ENCODE data around the gene HTT.
A peak's percentile ranks its signal among the peaks of the same experiment; 100 is the strongest.

HTT gene

GRCh38 chr4:3280466-3280865, 206.0 kb downstream of the HTT start:
- DNase-seq = no peak

DNA sequence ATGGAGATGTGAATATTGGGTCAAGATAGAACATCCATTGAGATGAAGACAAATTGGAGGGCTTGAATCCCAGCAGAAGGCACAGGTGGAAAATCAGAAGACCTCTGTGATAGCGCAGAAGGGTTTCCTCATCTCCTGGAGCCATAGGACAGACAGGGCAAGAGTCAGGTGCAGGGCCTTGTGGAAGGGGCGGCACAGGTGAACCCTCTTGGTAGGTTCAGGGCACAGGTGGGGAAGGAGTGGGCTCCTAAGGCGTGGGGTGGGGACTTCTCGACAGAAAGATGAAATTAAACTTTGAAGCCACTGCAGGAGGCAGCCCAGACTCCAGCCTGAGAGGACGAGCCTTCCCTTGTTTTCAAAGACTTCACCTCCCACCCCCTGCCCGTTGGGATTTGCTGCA, 209.0 kb downstream of the HTT start:
- DNase-seq = no peak

GRCh38 chr4:3283916-3284315, 209.4 kb downstream of the HTT start:
- DNase-seq = no peak

DNA sequence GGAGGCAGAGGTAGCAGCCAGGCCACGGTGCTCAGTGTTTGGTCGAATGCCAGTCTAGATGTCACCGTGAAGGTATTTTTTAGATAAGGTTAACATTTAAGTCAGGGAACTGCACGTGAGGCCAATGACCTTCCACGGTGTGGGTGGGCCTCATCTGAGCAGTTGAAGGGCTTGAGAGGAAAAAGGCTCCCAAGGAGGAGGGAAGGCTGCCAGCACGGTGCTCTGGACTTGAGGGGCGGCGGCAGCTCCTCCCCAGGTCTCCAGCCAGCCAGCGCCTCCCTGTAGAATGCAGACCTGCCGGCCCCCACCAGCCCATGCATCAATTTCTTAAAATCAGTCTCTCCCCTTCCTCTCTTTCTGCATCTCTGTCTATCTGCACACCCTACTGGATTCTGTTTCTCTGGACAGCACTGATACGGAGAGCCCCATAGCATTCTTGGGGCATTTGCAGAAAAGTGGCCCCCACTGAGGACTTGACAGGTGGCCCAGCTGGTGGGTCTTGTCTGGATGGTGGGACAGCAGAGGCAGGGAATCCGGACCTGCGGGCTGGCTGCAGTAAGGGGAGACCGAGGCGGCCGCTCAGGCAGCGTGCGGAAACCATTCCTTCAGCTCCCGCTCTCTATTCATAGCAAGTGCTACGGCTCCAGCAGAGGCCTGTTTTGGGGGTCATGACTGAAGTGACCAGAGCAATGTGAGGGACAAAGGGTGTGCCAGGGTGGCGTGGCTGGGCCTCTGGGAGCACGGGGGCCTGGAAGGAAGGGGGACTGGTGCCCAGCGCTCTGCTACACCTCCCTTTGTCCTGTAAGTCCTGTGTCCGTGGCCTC, 210.5 kb downstream of the HTT start:
- DNase-seq = no peak

GRCh38 chr4:3285558-3286334, 211.3 kb downstream of the HTT start:
- peak; percentile 35 for DNase-seq

DNA sequence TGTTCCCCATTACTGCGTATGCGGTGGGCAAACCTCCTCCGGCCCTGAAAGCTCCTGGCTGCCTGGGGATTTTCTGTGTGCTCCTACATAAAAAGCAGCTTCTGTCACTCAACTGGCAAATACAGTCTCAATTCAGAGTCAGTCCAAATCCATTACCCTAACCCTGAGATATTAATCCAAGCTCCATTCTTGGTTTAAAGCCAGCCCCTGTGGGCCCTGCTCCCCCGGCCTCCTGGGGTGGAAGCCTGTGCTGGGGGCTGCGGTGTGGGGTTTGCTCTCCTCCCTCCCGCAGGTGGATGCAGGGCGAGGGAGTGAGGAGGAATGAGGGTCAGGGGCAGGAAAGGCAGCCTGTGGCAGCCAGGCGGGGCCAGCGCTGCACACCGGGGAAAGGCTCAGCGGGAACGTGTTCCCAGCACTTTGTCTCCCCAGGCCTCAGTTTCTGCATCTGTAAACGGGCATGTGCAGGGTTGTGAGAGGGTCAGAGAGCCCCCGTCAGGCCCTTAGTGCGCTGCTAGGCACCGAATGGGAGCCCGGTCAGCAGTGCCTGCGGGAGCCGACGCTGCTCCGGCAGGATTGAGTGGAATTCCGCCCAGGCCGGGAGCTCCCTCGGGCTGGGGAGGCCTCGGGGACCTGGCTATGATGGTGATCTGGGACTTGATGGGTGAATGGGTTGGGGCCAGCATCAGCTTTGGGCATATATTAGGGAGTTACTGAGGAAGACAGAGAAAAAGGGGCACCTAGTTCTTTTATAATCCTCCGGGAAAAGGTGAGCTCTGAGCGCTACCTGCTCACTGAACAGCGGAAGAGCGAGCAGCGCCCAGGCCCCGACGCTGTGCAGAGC, 212.1 kb downstream of the HTT start:
- DNase-seq = no peak

DNA sequence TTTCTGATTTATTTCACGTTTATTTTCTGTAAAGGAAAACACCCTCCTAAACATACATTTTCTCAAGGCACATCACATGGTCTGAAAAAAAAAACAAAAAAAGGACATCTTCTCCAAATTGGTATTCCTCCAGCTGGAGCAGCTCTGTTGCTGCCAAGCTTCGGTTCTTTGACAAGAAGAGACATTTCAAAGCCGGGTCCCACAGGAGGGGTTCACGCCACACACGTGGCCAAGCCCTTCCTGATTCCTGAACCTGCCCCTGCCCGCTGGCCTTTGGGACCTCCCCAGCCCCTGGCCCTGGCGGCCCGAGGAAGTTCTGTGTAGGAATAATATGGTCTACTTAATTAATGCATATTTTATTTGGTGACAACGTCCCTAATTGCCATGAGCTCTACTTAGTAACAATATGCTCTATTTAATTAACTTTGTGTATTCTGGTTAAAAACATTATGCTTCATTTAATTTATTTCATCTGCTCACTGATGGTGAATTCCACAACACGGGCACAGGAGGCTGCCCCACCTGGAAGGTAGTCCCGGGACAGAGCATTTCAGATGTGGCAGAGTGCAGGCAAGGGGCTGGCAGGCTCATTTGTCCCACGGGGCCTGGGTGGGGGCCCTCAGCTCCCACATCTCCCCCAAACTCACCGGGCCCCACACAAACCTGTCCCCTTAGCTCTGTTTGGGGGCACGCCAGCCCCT, 212.9 kb downstream of the HTT start:
- DNase-seq = no peak

DNA sequence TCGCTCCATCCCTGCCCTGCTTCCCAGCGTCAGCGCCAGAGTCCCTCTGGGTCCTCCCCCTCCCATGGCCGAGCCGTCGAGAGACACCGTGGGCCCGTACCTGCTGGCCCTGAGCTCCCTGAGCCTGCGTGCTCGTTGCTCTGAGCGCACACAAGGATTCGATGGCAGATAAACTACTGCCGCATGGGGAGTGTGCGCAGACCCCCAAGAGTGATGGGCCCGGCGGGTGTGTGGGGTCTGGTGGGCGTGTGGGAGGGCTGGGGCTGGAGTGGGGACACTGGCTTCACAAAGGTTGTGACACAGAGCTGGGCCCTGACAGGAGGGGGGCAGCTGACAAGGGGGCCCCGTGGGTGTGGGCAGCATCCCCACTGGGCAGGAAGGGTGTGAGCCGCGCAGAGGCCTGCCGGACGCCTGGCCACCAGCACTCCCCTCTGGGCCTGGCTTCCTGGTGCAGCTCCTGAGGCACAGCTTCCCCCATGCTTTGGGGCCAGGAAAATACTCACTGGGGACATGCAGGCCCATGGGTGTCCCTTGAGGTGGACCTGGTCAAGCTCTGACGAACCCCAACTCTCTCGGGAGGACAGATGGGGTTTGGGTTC, 213.6 kb downstream of the HTT start:
- no peak for DNase-seq

DNA sequence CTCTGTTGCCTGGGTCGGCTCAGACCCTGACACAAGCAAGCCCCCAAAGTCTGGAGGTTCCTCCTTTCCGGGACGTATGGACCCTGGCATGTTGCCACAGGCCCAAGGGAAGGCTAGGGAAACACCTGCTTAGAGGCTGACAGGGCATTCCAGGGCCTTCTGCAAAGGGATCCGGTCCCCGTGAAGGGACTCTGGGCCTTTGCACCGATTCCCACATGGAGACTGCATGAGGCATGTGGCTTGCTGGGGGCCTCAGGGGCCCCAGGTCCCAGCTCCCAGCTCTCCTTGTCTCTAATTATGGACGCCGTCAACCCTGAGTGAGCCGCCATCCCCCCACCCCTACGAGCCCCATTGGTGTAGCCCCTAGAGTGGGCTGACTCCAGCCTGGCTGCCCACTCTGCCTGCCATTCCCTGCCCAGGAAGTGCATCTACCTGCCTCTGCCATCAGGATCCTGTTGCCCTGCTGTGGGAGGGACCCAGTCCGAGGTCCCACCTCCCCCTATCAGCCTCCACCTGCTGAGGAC, 214.2 kb downstream of the HTT start:
- DNase-seq = no peak

- DNase-seq = no peak
Observed at GRCh38 chr4:3290476-3290875, 216.0 kb downstream of the HTT start.

DNA sequence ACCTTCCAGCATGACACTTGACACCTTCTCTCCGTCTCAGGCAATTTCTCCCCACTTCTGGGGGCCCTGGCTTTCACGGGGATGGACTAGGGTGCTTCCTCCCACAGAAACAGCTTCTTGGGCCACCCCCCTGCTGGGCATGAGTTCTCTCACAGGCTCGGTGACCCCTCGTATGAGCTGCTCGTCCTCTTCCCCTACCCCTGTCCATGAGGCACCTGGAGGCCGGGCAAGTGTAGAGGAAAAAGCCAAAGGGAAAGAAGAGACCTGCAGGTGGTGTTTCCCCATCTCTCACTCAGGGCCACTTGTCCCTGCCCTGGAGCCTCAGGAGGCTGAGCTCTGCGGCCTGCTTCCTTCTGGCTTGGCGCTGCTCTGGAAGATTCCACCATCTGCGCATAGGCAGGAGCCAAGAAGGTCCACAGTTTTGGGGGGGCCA, 216.4 kb downstream of the HTT start:
- no peak for DNase-seq

GRCh38 chr4:3291411-3291968, 217.0 kb downstream of the HTT start:
- DNase-seq = no peak

- DNase-seq = peak; percentile 25
Observed at GRCh38 chr4:3291969-3292570, 217.6 kb downstream of the HTT start.

GRCh38 chr4:3292571-3293400, 218.3 kb downstream of the HTT start, which contains the start of gene RGS12:
Gene RGS12, plus strand, starts transcription at chr4:3293021. Its CDS starts 23,150 bp downstream, at chr4:3316171.
- DNase-seq = peak; percentile 93

All from fibroblast of skin of right biceps (primary cell).